Endothelial cell of coronary artery (primary cell): ENCODE data around the gene CCDC196. TPM values are rescaled to one million over a fixed set of nuclear protein-coding genes. Genes with fewer than 3 reads are reported as not detected.

Experiments
- total RNA-seq: library from RNA; depleted of rRNA; stranded (reverse); fragments of >200 nt; gene quantifications from 2 replicates; pipeline ENCODE4 v1.2.3, GENCODE V29; 2014

Gene CCDC196, protein sequence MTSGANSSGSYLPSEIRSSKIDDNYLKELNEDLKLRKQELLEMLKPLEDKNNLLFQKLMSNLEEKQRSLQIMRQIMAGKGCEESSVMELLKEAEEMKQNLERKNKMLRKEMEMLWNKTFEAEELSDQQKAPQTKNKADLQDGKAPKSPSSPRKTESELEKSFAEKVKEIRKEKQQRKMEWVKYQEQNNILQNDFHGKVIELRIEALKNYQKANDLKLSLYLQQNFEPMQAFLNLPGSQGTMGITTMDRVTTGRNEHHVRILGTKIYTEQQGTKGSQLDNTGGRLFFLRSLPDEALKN
- not detected in 2 replicates for total RNA-seq

GRCh38 chr14:66485910-66486421, at the start of gene CCDC196:
Gene CCDC196, plus strand, starts transcription at chr14:66486371. Its CDS starts 132 bp downstream, at chr14:66486503.

GRCh38 chr14:66507722-66508546, 21.8 kb downstream of the CCDC196 start, which contains the start of gene GPHN:
Gene GPHN, plus strand, starts transcription at chr14:66508147.

Other genes with a start within 250 kb of the CCDC196 start
- 10.7 and 18.4 TPM in 2 replicates for gene GPHN, start 21.8 kb downstream of the CCDC196 start, total RNA-seq